ENCODE results near the gene PDE4A.

DNA sequence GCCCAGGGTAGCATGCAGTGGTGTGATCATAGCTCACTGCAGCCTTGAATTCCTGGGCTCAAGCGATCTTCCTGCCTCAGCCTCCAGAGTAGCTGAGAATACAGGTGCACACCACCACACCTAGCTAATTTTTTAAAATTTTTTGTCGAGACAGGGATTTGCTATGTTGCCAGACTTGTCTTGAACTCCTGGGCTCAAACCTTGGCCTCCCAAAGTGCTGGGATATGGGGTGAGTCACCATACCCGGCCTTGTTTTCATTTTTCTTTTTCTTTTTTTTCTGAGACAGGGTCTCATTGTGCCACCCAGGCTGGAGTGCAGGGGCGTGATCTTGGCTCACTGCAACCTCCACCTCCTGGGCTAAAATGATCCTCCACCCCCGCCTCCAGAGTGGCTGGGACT is 44.1 kb downstream of the PDE4A start:
- TF ChIP-seq, protein P1, sequence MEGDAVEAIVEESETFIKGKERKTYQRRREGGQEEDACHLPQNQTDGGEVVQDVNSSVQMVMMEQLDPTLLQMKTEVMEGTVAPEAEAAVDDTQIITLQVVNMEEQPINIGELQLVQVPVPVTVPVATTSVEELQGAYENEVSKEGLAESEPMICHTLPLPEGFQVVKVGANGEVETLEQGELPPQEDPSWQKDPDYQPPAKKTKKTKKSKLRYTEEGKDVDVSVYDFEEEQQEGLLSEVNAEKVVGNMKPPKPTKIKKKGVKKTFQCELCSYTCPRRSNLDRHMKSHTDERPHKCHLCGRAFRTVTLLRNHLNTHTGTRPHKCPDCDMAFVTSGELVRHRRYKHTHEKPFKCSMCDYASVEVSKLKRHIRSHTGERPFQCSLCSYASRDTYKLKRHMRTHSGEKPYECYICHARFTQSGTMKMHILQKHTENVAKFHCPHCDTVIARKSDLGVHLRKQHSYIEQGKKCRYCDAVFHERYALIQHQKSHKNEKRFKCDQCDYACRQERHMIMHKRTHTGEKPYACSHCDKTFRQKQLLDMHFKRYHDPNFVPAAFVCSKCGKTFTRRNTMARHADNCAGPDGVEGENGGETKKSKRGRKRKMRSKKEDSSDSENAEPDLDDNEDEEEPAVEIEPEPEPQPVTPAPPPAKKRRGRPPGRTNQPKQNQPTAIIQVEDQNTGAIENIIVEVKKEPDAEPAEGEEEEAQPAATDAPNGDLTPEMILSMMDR (IDR thresholded peaks at IDR 0.05): no peak
- no peak for TF ChIP-seq POLR2A (IDR thresholded peaks at IDR 0.05)

Measured in testis (tissue), 2 donors.